GM18868 (cell line): ENCODE results near the gene MAP4K4.

Experiments
- ATAC-seq: cut with Tn5 transposase; IDR thresholded peaks from one replicate; pipeline ENCODE4 v1.9.1; 2021; ENCODE audit warnings: mild to moderate bottlenecking, moderate library complexity; ENCODE audit not compliant: unreplicated experiment

The MAP4K4 gene

DNA sequence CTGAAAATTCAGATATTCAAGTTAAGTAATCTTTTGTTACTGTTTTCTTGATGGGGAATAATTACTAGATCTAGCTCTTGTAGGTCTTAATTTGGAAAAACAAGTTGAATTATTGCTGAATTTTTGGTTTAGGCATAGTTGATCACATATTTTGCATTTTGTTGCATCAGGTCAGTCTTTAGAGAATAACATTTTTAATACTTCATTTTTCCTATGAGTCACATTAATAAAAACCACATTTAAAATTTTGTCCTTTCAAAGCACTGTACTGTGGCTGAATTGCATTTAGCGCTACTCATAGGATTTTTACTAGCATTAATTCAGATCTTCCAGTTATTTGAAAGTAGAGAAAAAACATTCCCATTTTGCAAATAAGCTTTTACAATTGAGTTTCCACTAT is 23.2 kb downstream of the MAP4K4 start:
- ATAC-seq = no peak

DNA sequence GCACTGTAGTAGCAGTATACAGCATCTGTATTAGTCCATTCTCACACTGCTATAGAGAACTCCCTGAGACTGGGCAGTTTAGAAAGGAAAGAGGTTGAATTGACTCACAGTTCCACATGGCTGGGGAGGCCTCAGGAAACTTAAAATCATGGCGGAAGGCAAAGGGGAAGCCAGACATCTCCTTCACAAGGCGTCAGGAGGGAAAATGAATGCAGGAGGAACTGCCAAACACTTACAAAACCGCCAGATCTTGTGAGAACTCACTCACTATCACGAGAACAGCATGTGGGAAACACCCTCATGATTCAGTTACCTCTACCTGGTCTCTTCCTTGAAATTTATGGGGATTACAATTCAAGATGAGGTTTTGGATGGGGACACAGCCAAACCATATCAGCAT is 25.4 kb downstream of the MAP4K4 start:
- ATAC-seq = no peak

DNA sequence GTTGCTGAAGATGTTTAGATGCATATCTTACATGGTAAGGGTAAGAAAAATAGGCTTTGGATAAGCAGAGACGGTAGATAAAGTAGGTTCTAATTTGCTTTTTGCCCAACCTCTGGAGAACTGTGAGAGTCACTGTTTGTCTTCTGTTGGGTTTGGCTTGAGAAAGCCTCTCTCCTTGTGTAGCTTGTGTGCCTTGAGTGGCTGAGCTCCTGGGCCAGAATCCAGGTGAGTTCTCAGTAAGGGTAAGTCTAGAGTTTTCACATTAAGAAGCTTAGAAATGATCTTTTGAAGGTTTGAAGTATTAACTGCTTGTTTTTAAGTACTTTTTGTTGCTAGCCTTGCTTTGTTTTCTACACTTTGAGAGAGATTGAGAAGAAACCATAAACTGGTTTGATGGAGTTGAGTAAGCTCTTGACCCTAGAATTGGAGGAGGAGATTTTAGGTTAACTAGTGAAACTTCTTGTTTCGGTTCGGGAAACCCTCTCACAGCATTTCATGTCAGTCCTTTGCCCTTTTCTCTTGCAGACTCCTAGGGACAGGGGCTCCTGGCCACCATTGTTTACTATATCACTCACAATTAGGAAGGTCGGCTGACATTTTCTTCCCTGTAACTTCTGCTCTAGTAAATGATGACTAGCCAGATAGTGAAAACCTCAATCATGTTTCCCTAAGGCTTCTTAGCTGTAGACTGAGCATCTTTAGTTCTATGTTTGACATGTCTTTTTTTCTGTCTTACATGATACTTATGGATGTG is 26.0 kb downstream of the MAP4K4 start:
- no peak for ATAC-seq

DNA sequence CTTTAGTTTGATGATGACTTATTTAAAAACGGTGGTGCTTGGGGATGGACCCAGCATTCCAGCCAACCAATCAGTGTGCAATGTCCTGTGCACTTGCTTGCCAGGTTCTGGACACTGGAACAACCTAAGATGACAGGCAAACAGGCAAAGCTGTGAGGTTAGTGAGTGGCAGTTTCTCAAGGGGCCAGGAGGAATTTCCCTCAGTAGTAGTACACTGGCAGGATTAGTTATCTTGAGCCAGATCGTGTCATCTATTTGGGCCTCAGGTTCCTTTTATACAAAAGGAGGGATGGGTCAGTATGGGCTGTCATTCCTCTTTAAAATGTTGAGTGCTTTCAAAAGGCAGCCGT is 26.6 kb downstream of the MAP4K4 start:
- no peak for ATAC-seq

DNA sequence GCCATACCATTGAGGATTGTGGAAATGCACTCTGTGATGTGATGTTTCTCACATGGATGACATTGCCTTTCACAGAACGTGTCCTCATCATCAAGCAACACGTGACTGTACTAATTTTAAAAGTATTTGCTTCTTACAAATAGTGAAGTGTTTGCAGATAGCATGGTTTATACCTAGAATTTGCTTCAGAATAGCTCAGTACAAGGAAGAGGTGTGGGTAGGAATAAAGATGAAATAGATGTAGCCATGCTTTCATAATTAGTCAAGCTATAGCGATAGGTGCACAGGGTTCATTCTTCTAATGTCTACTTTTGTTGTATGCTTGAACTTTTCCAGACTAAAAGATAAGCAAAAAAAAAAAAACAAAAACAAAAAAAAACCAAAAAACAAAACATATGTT is 27.5 kb downstream of the MAP4K4 start:
- no peak for ATAC-seq

DNA sequence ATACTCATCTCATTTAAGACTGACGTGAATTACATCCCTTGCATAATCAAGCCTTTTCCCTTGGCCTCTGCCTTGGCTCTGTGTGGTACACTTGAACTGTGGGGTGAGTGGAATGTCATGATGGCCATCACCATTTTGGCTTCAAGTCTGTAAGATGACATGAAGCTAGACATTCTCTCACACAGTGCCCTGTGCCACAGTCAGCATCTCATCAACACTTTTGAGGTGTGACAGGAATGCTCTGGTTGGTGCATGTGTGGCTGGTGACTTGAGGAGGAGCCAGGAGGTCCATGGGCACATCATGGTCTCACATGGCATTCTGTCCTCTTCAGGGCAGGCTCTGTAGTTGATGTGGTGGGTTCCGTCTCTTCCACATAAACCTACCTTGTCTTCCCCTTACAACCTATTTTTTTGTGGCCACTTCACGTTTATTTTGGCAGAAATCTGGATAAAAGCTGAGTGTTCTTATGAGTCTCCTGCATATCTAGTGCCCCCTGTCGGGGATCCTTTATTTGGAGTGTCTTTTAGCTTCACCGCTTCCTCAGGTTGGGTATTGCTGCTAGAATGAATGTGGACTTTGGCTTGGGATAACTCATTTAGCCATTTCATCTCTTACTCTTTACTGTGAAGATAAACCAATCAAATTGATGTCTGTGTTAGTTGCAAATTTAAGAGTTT is 28.1 kb downstream of the MAP4K4 start:
- ATAC-seq = no peak

DNA sequence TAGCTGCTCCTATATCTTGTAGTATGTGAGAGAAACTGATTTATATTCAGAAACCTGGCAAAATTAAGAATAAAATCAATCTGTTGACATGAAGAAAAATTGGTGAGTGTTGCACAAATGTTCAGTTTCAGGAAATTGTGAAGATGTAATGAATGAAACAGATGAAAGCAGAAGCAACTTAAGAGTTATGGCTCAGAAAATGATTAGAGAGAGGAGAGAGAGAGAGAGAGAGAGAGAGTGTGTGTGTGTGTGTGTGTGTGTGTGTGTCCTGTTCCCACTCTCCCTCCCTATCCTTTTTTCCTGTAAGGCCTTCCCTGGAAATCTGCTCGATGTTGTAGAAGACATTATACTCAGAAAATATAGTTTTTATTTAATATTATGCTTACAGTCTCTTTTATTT is 31.4 kb downstream of the MAP4K4 start:
- ATAC-seq = no peak

DNA sequence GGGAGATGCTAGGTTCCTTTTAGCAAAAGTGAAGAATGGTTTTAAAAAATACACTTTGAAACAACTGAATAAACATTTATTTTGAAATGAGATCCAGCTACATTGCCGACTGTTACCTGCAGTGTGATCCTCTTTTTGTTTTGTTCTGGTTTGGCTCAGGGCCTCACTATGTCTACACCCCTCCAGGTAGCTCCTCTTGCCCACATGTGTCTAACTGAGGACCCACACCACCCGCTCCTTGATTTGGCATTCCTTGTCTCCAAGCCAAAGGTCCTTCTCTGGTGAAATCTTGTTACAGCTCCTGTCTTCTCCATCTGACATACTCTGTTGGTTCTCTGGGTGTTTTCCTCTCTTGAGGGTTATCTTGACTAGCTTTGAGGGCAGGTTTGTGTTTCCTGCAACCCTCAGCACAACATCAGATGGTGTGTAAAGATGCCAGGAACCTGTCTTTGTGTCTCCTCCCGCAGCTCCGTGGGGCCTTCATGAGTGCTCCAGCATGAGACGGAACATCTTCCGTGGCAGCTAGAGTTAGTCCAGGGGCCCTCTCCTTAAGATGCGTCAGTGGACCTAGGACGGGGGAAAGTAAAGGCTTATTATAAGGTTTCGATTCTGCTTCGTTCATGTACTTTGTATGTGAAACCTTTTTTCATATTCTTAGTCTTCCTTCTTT is 32.1 kb downstream of the MAP4K4 start:
- no peak for ATAC-seq

DNA sequence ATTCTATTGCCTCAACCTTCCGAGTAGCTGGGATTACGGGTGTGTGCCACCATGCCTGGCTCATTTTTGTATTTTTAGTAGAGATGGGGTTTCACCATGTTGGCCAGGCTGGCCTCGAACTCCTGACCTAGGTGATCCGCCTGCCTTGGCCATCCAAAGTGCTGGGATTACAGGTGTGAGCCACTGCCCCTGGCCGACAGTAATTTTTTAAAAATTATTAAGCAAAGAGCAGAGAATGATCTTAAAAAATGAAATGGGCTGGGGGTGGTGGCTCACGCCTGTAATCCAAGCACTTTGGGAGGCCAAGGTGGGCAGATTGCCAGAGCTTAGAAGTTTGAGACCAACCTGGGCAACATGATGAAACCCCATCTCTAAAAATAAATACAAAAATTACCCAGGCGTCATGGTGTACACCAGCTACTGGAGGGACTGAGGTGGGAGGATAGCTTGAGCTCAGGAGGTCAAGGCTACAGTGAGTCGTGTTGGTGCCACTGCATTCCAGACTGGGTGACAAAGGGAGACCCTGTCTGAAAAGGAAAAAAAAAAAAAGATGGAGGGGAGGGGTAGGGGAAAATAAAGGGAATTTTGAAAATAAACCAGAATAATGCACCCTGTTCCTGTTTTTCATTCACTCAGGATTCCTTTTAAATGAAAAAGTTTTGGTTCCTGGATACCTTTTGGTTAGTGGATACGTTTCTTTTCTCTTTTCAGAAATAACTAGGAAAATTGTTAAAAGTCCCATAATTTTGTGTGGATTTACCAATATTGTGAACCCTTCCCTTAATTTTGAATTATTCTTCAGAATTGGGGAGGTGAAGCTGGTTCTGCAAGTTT is 33.9 kb downstream of the MAP4K4 start:
- no peak for ATAC-seq

DNA sequence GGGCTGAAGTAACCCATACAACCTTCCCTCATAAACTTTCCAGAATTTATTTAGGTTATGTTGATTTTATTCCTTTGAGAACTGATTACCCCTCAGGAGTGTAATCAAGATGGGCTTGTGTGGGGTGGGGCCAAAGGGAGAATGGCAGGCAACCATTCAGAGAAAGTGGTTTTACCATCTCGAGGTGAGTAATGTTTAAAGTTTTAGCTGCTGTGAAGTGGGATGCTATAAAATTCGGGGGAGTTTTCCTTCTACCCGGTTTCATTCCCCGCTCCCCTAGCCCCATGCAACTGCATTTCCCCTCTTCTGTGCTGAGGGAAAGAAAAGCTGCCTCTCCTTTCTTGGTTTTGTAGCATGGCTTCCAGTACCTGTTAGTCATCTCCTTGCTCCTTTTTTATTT is 34.7 kb downstream of the MAP4K4 start:
- no peak for ATAC-seq

DNA sequence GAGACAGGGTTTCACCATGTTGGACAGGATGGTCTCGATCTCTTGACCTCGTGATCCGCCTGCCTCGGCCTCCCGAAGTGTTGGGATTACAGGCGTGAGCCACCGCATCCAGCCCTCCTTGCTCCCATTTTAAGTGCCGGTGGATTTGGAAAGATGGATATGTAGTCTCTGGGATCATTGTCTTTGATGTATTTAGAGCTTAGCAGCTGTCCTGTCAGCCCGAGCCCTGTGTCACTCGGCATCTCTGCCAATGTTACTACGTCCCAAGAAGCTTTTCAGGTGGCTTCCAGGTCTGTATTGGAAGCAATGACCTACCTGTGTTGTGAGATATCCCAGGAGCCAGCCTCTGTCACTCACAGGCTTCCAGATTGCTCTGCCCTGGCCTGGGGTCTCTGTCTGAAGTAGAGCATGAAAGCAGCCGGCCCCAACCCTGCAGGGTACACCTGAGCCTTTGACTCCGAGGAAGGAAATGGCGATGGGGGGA is 35.3 kb downstream of the MAP4K4 start:
- no peak for ATAC-seq

DNA sequence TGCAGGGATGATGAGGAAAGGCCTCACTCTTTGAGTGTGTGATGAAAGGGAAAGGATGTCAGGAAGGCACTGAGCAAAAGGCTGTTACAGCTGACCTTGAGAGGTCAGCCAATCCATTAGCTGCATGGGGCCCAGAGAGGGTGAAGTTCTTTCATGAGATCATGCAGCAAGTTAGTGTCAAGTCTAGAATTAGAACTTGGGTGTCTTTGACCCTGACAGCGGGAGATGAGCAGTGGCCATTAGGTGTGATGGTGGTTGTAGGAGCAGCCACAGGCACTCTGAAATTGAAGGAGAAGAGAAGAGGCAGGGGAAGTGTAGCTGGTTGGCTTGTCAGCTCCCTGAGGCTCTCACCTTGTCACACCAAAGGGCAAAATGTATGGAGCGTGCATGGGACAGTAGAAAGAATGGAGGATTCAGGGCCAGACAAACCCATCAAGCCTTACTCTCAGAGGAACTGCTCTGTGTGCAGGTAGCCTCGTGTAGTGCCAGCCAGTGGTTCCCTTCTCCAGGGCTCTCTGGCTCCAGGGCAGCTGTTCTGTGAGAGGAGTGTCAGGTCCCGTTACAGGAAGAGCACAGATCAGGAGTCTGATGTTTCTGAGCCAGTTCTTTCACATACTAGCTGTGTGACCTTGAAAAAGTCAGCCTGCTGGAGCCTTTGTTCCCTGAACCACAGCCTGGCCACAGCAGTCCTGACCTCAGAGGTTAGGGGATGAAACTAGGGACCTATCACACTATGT is 35.9 kb downstream of the MAP4K4 start:
- no peak for ATAC-seq

DNA sequence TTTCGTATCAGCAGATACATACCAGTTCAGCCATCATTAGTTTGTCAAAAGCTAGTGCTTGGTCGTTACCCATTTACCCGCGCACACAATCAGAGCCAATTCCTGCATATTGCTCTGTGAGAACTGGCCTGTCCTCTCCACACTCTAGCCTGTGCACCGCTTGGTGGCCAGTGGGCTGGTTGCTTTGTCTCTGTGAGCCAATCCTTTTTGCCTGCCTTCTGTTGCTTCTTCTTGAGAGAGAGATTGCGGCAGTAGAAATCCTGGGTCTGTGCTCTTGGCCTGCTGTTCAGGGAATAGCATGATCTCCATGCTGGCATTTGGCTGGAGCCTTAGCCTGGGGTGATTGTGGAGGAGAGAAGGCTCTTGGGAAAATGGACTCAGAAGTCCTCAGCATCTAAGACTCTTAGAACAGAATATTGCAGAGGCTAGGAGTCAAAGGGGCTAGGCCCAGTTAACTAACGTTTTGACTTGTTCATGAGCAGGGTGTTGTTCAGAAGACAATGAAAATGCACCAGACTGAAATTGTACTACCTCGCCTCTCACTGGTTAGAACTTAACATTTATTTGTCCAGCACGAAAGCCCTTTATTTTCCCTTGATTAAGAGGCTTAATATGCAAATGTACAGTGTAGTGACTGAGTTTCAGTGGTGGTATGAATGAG is 37.1 kb downstream of the MAP4K4 start:
- ATAC-seq = no peak

DNA sequence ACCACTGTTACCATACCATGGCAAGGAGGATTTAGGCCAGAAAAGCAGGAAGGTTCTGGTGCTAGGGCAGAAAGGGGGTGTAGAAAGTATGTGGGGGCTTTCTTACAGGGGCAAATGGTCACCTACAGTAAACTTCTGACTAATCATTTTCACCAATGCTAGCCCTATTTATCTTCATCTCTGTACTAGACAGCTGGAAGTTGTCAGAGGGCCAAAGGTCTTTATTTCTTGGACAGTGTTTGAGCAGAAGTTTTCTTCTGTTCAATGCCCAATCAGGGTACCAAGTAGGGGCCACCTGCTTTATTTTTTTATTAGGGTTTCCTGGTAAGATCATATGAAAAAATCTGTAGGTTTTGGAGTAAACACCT is 37.6 kb downstream of the MAP4K4 start:
- no peak for ATAC-seq

DNA sequence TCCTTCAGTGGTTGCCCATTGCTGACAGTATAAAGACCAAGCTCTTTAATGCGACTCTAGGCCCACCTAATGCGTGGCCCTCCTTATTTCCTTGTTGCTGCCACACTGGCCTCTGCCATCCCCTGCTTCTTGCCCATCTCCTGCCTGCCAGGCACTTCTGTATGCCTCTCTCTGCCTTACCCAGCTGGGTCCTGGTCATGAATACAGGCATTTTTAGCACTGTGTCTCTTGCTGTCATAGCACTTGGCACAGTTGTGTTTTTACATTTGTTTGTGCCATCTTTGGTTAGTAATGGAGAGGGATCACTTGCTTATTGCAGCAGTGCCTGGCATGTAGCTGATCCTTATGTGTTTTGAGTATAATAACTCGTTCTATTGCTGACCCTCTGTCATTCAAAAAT is 38.7 kb downstream of the MAP4K4 start:
- ATAC-seq = no peak

DNA sequence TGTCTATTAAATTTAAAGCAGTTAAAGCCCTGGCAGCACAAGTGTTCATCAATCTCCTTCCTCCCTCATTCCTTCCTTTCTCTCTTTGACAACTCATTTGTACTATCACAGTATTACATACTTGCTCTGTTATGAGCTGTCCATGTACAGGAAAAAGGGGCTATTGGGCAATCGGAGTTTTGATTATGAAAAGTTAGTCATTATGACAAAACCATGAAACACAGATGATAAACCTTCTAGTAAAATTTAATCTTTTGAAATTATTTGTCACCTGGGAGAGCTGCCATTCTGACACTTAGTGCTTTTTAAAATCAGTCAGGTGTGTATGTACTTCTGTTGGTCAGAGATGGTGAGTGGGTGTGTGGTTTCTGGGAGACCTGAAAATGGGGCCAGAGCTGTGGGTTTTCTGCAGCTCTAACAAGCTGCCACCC is 39.4 kb downstream of the MAP4K4 start:
- ATAC-seq = no peak

DNA sequence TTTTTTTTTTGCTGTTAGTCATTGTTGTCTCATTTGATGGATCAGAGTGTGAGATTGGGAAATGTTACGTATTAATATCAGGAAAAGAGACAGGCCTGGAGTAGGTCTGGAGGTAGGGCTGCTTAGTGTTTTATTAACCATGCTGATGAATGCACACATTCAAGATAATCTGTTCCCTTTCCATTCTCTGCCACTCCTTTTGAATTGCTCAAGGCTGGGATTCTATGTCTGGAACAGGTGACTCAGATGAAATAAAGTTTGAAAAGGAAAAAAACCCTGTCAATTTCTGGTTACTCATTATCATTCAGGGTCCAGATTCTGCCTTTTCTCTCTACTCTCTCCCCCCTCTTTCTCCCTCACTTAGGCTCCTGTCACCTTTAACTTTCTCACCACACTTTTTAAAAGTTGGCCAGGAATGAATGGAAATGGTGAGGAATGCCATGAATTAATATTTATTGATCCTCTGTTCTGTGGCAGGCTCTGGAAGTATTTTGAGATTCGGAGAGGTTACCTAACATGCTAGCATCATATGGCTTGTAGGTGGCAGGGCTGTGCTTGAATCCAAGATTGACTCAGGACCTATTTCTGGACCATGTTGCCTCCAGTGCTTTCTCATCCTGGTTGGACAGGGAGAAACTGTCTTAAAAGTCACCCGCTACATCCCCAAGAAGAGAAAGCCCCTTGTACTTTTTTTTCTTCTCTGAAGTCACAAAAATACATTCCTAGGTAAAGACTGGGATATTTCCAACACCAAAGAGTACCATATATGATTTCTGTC is 40.2 kb downstream of the MAP4K4 start:
- no peak for ATAC-seq

DNA sequence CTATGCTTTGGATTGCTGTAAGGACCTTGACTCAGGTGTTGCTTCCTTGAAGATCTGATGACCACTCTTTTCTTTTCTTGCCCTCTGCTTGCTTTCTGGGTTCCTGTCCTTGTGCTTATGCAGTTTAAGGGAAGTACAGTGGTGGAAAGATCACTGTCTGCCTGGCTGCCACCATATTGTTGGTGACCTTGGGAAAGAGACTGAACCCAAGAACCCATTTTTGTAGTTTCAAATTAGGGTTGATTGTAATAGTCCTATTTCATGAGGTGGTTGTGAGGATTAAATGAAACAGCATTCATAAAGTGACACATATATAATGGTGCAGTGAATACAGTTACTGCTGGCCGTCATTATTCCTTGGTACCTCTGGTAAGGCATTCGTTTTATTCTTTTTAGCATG is 41.1 kb downstream of the MAP4K4 start:
- no peak for ATAC-seq

DNA sequence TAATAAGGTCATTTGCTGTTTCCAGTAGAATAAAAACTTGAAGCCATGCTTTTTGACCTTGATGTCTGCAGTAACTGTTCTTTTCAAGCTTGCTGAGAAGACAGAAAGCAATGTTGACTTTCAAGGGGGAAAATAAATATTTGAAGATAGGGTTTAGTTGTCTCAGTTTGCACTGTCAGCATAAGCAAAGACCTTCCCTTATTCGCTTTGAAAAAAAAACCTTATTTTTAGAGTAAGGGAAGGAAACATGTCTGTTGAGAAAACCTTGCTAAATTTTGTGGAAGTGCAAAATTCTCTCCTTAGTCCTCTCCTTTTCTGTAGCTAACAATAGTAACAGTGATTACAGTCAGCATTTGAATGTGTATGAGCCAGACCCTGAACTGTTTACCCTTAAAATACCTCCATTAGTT is 43.1 kb downstream of the MAP4K4 start:
- no peak for ATAC-seq
